PC-9 (cell line): ENCODE data around the gene PVALEF. TPM values are rescaled to one million over a fixed set of nuclear protein-coding genes. Genes with fewer than 3 reads are reported as not detected.

Experiments
- BruUV-seq: library from RNA; stranded (reverse); fragments of 400-500 nt; replicated peaks from 2 replicates; lab custom pipeline; 2021; lab: Mats Ljungman, UMichigan
- CTCF ChIA-PET: fragments of 300-600 bp; sonication (Branson Sonifier 250); formaldehyde crosslinking; loops from one replicate; lab custom pipeline; 2022; ENCODE audit warnings: antibody characterized with exemption; lab: Charles Lee
- POLR2A ChIA-PET: fragments of 300-600 bp; sonication (Branson Sonifier 250); formaldehyde crosslinking; loops from one replicate; lab custom pipeline; 2022; ENCODE audit warnings: antibody characterized with exemption; ENCODE audit not compliant: unreplicated experiment; lab: Charles Lee
- DNase-seq, 2 experiments: peaks; one replicate each; pipeline versions ENCODE4 v3.0.0 to v3.0.0-alpha.2; 2015 to 2022; ENCODE audit warnings: mixed read lengths in 1 of 2
- H2AFZ ChIP-seq: fragments of 200-600 bp; sonication (generic); 2 replicates; pipeline ENCODE4 v1.8.1; 2017; ENCODE audit warnings: antibody characterized with exemption
- H3F3A ChIP-seq: fragments of 200-600 bp; sonication (generic); 2 replicates; pipeline ENCODE4 v1.8.1; 2017; ENCODE audit warnings: antibody characterized with exemption, mild to moderate bottlenecking, low read depth; ENCODE audit not compliant: insufficient read depth
- H3K27ac ChIP-seq: fragments of 200-600 bp; sonication (generic); 2 replicates; pipeline ENCODE4 v1.6.1; 2016; ENCODE audit warnings: mixed run types
- H3K27me3 ChIP-seq: fragments of 200-600 bp; sonication (generic); 2 replicates; pipeline ENCODE4 v1.6.1; 2016; ENCODE audit warnings: low read depth, mixed run types; ENCODE audit not compliant: insufficient read depth
- H3K36me3 ChIP-seq: fragments of 200-600 bp; sonication (generic); 2 replicates; pipeline ENCODE4 v1.6.1; 2016; ENCODE audit warnings: low read depth, mixed run types
- H3K4me1 ChIP-seq: fragments of 200-600 bp; sonication (generic); replicated peaks from 2 replicates; pipeline ENCODE4 v1.6.1; 2016; ENCODE audit warnings: mixed run types; ENCODE audit not compliant: insufficient read depth
- H3K4me2 ChIP-seq: fragments of 200-600 bp; sonication (generic); 2 replicates; pipeline ENCODE4 v1.6.1; 2017; ENCODE audit warnings: mixed run types
- H3K4me3 ChIP-seq: fragments of 200-600 bp; sonication (generic); 2 replicates; pipeline ENCODE4 v1.6.1; 2016; ENCODE audit warnings: mixed run types
- H3K79me2 ChIP-seq: fragments of 200-600 bp; sonication (generic); 2 replicates; pipeline ENCODE4 v1.6.1; 2017; ENCODE audit warnings: low read depth, mixed run types
- H3K9me2 ChIP-seq: fragments of 200-600 bp; sonication (generic); 2 replicates; pipeline ENCODE4 v1.8.1; 2017; ENCODE audit warnings: mild to moderate bottlenecking; ENCODE audit not compliant: insufficient read depth
- H3K9me3 ChIP-seq: fragments of 200-600 bp; sonication (generic); 2 replicates; pipeline ENCODE4 v1.8.1; 2016; ENCODE audit warnings: low read depth; ENCODE audit not compliant: insufficient read depth
- H4K20me1 ChIP-seq: fragments of 200-600 bp; sonication (generic); 2 replicates; pipeline ENCODE4 v1.8.1; 2017; ENCODE audit not compliant: insufficient read depth
- EZH2 ChIP-seq: fragments of 200-600 bp; sonication (generic); IDR thresholded peaks from 2 replicates; pipeline ENCODE4 v1.8.0; 2017; ENCODE audit warnings: antibody characterized with exemption, low read depth
- intact Hi-C: fragments of 100-400 bp; cut with micrococcal nuclease; formaldehyde crosslinking; loops from one replicate; pipeline ENCODE4 v1.10.0; 2022; ENCODE audit not compliant: unreplicated experiment
- total RNA-seq: library from RNA; stranded (reverse); gene quantifications from 2 replicates; pipeline ENCODE4 v1.2.3, GENCODE V29; 2021
- TF ChIP-seq, protein P1 (sequence below): fragments of 200-600 bp; sonication (generic); conservative IDR thresholded peaks from 2 replicates; pipeline ENCODE4 v1.6.1; 2017; ENCODE audit warnings: mixed run types, antibody characterized with exemption, mild to moderate bottlenecking, moderate library complexity

The PVALEF gene
- total RNA-seq, 1 experiment from 2014 or later: not detected

DNA sequence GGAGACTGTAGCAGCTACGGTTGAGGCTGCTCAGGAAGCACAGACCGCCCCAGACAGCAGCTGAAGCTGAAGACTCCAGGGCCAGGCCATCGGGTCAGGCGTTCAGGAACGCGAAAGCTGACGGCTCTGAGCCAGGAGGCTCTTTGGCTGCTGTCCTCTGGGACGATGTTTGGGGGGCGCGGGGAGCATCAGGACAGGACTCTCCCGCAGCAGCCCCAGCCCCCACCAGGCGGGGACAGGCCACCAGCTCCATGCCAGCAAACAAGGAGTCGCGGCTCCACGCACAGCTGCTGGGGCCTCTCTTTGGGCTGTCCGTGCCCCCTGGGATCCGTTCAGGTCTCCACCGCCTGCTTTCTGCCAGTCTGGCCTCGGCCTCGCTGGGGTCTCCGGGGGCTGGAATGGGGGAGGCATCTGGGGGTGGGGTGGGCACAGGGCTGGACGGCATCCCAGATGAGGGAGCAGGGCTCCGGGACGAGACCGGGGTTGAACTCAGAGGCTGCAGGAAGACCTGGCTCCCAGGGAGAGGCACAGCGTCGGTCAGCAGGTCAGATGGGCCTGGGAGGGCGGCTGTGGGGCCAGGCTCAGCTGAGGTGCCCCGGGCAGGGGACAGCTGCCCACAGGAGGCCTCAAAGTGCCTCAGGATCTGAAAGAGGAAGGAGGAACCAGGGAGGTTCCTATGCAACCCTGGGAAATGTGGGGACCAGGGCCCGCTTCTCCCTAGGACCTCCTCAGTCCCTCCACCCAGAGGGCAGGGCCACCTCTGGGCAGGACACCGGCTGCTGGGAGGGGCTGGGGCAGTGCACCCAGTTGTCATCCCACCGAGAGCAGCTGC is 63.7 kb downstream of the PVALEF start:
- H3K4me2 ChIP-seq: no peak overlapping the region
- no peaks in the 10 kb centered on the region for H3K27me3 ChIP-seq
- intact Hi-C loops: no loop called here
- no TSS peak for BruUV-seq
- no peaks in the 10 kb centered on the region; the same call in 1 of the 2 replicates for H3F3A ChIP-seq
- ChIA-PET CTCF (no interaction called here), POLR2A (interaction anchor here (0.6 kb wide), 1 partner anchor 214 kb away, joined by 6 read pairs; no protein-coding TSS in a partner anchor)
- H3K9me3 ChIP-seq: no peaks in the 10 kb centered on the region
- H3K27ac ChIP-seq: no peak overlapping the region
- no peaks in the 10 kb centered on the region for H3K4me1 ChIP-seq
- H3K9me2 ChIP-seq: no peaks in the 10 kb centered on the region
- no peak overlapping the region for H3K4me3 ChIP-seq
- H4K20me1 ChIP-seq: no peaks in the 10 kb centered on the region
- no peak for DNase-seq
- no peaks in the 10 kb centered on the region for H3K36me3 ChIP-seq
- no peaks in the 10 kb centered on the region for H3K79me2 ChIP-seq
- H2AFZ ChIP-seq: no peak overlapping the region
- TF ChIP-seq, protein P1, sequence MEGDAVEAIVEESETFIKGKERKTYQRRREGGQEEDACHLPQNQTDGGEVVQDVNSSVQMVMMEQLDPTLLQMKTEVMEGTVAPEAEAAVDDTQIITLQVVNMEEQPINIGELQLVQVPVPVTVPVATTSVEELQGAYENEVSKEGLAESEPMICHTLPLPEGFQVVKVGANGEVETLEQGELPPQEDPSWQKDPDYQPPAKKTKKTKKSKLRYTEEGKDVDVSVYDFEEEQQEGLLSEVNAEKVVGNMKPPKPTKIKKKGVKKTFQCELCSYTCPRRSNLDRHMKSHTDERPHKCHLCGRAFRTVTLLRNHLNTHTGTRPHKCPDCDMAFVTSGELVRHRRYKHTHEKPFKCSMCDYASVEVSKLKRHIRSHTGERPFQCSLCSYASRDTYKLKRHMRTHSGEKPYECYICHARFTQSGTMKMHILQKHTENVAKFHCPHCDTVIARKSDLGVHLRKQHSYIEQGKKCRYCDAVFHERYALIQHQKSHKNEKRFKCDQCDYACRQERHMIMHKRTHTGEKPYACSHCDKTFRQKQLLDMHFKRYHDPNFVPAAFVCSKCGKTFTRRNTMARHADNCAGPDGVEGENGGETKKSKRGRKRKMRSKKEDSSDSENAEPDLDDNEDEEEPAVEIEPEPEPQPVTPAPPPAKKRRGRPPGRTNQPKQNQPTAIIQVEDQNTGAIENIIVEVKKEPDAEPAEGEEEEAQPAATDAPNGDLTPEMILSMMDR: no peak
- TF ChIP-seq EZH2: no peak

DNA sequence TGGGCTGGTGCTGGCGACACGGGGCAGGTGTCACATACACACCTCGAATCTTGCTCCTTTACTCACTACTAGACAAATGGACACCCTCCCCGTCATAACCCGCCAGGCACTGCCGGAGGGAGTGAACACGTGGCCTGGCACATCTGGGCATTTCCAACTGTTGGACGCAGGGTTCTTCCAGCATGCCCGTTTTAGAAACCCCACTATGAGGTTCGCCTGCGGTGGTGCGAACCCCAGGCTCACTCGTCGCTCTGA is 64.3 kb downstream of the PVALEF start:
- H3F3A ChIP-seq: no peaks in the 10 kb centered on the region; the same call in 1 of the 2 replicates
- H3K27ac ChIP-seq: no peak overlapping the region
- no peaks in the 10 kb centered on the region for H3K27me3 ChIP-seq
- intact Hi-C loops: no loop called here
- no peaks in the 10 kb centered on the region for H3K9me3 ChIP-seq
- no peaks in the 10 kb centered on the region for H3K79me2 ChIP-seq
- no peak for DNase-seq
- ChIA-PET CTCF (no interaction called here), POLR2A (no interaction called here)
- no peak overlapping the region for H2AFZ ChIP-seq
- H4K20me1 ChIP-seq: no peaks in the 10 kb centered on the region
- no peaks in the 10 kb centered on the region for H3K36me3 ChIP-seq
- H3K4me1 ChIP-seq: no peaks in the 10 kb centered on the region
- no peak overlapping the region for H3K4me2 ChIP-seq
- TF ChIP-seq, protein P1: no peak
- TF ChIP-seq EZH2: no peak
- no TSS peak for BruUV-seq
- no peak overlapping the region for H3K4me3 ChIP-seq
- H3K9me2 ChIP-seq: no peaks in the 10 kb centered on the region

DNA sequence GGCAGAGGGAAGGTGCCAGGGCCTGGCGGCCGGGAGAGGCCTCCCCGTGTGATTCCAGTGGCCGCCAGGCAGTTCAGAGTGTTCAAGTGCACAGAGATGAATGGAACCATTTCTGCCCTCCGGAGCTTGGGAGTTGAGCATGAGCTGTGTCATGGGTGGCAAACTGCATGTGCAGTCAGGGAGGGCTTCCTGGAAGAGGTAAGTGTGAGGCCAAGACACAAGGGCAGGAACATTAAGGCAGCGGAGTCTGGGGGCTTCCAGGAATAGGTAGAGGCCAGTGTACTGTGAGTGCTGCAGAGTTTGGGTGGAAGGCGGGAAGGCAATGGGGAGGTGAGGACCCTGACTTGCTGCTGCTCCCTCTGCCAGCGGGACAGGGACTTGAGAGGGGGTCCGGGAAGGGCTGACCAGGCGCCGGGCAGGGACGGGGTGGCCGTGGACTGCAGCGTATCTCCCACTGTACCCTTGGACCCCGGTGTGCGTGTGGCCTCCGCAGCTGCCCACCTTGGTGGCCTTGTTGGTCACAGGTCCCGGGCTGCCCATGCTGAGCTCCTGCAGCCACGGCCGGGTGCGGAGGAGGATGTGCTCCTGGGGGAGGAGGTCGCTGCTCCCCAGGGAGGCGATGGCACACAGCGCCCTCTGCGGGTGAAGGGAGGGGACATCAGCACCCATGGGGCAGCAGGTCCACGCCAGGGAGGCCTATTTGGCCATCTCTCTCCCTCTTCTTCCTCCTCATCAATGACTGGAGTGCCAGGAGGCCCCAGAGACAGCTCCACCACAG is 64.9 kb downstream of the PVALEF start:
- H3K36me3 ChIP-seq: no peaks in the 10 kb centered on the region
- H4K20me1 ChIP-seq: no peaks in the 10 kb centered on the region
- no peak overlapping the region for H2AFZ ChIP-seq
- POLR2A ChIA-PET: no interaction called here
- peak in 1 of 2 experiments; percentile 46 for DNase-seq
- H3K9me3 ChIP-seq: no peaks in the 10 kb centered on the region
- H3F3A ChIP-seq: no peaks in the 10 kb centered on the region; the same call in 1 of the 2 replicates
- H3K9me2 ChIP-seq: no peaks in the 10 kb centered on the region
- TF ChIP-seq, protein P1: peak; percentile 57
- no peak for TF ChIP-seq EZH2
- intact Hi-C loops: no loop called here
- no peaks in the 10 kb centered on the region for H3K27me3 ChIP-seq
- no TSS peak for BruUV-seq
- H3K4me1 ChIP-seq: no peaks in the 10 kb centered on the region
- H3K4me2 ChIP-seq: no peak overlapping the region
- no peak overlapping the region for H3K27ac ChIP-seq
- H3K79me2 ChIP-seq: no peaks in the 10 kb centered on the region
- H3K4me3 ChIP-seq: no peak overlapping the region
- CTCF ChIA-PET: interaction anchor here (0.6 kb wide), 2 partner anchors 132 to 272 kb away, joined by 3 to 7 read pairs; no protein-coding TSS in a partner anchor
